NCI-H460 (cell line): ENCODE data around the gene COL6A3. TPM values are rescaled to one million over a fixed set of nuclear protein-coding genes. Genes with fewer than 3 reads are reported as not detected.

Source experiments
- DNase-seq: peaks from one replicate; pipeline ENCODE4 v3.0.0-alpha.2; 2016; ENCODE audit warnings: low read depth; ENCODE audit errors: extremely low read depth
- total RNA-seq: library from RNA; depleted of rRNA; stranded (reverse); fragments of >200 nt; shearing (Covaris generic); gene quantifications from 2 replicates; pipeline ENCODE4 v1.2.3, GENCODE V29; 2014

The COL6A3 gene
- total RNA-seq, 1 experiment from 2014 or later: 0.27 TPM

DNA sequence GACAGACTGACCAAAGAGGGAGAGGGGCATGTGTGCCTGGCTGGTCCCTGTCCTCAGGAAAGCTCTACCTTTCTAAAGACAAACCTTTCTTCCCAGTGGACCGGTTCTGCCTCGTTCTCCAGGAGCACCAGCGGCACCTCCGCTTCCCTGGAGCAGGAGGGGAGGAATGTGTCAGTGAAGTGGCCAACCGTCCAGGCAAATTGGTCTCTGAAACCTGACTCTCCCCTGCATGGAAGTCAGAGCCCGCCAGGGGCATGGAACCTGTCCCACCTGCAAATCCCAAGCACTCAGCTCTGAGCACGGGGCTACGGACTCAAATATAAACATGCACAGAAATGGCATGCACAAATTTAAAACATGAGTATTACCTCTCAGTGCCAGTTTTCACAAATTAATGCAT, 62.9 kb downstream of the COL6A3 start:
- DNase-seq: no peak

DNA sequence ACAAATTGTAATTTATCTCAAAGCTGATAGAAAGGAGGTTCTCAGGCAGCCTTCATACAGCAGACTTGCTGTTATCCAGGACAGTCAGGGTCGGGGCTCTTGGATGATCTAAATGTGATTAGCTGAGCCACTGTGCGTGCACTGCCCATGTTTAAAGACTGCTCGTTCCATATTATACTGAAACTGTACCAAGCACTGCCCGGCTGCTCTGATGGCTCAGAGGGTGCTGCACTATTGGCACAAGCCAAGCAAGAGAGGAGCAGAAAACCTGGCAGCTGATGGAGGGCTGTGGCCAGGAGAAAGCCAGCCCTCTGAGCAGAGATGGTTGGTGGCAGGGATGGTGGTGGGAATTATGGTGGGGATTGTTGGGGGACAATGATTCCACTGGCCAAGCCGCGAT, 63.4 kb downstream of the COL6A3 start:
- no peak for DNase-seq

DNA sequence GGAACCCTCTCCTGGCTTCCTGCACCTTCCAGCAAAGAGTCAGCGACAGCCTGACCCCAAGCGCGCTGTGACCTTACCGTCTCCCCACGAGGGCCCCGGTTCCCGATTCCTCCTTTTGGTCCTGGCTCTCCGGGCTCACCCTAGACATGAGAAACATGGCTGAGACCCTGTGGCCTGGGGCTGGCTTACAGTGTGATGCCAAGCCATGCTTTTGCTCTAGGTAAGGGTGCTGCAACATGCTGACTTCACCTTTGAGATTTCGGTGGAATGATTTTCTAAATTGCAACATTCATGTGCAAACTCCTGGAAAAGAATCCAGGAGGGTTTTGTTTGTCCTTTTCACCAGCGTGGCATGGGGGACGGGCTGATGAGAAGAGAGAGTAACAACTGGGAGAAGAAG, 63.9 kb downstream of the COL6A3 start:
- DNase-seq: no peak

DNA sequence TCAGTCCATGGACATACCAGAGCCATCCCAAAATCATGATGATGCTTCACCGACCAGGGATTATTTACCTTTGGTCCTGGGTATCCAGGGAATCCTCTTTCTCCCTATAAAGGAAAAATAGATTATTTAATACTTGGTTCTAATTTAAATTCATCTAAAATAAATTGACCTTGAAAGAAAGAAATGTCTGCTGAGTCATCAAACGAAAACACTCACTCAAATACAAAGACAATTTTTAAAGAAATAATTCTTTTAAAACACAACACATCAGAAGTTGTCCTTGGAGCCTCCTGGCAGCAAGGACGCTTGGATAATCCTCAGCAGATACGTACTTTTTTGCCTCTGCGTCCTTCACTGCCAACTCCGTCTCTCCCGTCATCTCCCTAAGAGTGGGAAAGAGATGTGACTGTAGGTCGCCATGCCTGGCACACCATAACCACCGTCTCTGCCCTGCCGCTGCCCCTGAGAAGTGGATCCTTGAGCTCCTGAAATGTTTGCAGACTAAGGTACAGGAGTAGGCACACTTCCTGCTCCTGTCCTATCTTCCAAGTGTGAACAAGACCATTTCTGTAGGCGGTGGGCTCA, 65.6 kb downstream of the COL6A3 start:
- no peak for DNase-seq

DNA sequence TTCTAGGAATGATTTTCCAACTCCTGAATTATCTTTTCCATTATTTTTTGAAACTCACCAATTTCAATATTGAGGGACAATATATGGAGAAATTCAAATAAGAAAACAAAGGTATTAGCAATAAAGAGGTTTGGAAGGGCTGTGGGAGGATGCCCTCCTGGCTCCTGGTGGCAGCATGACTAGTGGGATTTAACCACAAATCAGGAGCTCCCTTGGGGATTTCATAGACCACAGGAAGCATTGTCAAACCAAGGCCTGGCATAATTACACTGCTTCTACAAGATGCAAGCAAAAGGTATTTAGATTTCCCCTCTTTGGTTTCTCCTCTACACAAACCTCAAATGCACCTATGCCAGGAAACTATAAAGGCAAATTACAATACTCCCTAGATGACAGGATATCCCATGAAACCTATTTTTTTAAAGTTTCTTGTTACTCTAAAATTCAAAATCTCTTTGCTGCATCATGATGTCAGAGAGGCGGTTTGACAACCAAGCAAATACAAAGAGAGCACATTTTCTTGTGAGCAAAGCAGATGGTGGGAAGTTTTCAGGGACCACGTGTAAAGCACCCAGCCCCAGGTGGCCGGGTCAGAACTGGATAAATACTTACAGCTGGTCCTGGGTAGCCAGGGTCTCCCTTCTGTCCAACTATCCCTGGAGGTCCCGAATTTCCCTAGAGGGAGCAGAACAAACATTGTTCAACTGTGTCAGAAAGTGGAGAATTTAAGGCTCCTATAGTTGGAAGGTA, 67.9 kb downstream of the COL6A3 start:
- no peak for DNase-seq

DNA sequence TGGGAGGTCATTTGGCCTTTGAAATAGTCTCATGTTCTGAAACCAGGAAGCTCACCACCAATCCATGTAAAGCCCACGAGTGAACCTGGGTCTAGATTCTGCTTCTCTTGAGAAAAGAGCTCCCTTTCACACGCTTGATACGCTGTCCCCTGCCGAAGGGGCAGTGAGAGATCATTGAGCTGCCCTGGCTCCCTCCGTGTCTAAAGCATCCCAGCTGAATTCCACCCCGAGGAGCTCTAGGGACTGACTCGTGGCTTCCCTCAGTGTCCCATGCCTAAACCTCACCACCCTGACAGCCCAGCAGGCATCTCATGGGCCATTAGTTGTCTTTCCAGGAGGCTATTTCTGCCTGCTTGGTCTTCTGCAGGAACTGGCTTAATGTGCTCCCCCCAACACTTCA, 68.6 kb downstream of the COL6A3 start:
- DNase-seq: no peak

DNA sequence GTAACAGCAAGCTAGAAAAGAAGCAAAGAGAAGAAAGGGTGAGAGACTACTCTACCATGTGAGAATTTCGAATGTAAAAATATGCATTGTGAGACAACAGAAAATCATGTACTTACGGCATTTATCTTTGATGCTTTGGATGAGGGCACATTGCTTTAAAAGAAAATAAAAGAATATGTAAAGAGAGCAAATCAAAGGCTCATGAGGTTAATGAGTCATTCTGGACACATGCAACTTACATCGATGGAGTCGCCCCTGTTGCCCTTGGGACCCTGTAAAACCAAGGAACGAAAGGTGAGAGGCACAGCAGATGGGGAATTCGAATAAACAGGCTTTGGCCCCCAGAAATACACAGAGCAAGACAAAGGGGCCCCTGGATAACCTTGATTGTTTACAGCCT, 69.0 kb downstream of the COL6A3 start:
- no peak for DNase-seq

DNA sequence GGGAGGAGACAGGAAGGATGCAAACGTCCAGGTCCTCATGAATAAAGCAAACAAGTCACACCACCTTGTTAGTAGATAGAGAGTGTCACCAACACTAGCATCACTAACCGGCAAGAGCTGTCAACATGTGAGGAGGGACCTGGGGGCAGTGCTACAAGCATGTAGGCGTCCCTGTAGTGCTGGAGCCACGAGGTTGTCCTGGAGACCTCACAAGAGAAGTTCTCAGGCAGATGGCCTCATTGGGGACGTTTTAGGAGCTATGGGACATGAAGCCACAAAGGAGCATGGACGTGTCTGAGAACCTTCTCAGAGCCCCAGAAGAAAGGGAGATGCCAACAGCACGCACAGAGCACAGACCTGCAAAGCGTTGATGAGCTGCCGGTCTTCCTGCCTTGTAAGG, 70.0 kb downstream of the COL6A3 start:
- DNase-seq: no peak

DNA sequence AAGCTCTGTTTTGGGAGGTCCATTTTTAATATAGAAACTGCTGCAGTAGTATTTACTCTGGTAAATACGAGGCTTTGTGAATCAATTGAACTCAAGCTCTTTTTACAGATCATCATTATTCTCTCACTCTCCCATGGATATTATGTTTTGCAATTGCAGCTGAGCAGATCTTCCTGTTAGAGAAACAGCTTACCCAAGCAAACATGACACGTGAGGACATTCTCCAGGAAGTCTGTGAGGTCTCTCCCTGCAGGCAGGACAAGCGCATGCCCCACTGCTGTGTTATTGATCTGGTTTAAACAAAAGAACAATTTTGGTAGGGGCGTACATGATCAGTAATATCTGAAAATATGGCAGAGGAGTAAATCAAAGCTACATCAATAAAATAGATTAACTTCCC, 72.1 kb downstream of the COL6A3 start:
- no peak for DNase-seq

DNA sequence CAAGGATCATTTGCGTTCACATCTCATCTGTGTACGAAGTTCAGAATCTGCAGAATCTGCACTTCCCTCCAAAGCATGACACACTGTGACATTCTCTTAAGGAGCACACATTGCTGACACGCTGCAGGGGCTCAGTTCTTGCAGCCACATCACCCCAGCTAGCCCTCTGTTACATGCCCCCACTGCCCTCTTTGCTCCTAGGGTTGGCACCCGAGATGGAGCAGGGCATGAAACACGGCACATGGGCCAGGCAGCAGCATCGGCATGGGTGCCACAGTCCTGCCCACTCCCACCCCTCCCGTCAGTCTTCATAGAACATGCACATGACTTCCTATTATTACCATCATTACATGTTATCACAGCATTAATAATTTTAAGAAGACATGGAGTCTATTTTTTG, 76.4 kb downstream of the COL6A3 start:
- DNase-seq: no peak

DNA sequence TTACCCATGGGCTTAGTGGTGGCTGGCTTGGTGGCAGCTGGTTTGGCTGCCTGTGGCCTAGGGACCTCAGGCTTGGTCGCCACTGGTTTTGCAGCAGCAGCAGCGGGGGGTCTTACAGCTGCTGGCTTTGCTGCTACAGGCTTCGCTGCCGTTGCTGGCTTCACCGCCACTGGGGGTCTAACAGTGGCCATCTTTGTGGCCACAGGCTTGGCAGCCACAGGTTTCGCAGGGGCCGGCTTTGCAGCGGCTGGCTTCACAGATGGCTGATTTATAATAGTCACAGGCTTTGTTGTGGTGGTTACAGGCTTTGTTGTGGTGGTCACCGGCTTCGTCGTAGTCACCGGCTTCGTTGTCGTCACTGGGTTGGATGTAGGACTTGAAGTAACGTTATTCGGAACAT, 77.8 kb downstream of the COL6A3 start:
- DNase-seq: no peak

DNA sequence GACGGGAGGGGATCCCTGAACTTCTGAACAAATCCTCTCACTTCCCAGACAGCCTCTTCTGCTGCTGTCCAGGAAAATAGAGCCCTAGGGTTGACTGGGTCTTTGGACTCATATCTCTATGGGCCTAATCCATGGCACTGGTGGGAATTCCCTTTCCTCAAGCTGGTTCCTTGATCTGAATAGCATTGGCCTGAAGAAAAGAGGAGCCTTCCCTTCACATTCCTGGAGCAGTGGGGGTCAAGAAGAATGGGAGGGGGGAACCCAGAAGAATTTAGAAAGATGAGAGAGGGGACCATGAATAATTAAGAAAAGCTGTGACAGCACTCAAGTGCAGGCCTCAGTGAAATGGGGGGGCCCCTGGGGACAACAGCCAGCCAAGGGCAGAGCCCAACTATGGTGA, 80.2 kb downstream of the COL6A3 start:
- DNase-seq: no peak

DNA sequence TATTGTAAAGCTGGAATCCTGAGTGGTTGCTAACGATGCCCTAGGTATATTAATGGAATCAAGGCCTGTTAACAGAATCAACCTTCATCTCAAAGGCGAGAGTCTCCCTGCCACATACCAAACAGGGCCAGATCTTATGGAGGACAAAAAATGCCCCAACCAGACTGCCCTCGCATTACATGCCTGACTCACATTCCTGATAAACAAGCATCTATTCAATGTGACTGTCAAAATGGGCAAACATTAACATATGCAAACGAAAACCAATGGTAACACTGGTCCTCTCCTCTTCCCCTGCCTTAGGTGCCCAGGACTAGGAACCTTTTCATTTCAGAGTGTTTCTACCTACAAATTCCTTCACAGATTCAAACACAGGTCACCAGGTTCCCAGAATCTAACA, 83.4 kb downstream of the COL6A3 start:
- no peak for DNase-seq

DNA sequence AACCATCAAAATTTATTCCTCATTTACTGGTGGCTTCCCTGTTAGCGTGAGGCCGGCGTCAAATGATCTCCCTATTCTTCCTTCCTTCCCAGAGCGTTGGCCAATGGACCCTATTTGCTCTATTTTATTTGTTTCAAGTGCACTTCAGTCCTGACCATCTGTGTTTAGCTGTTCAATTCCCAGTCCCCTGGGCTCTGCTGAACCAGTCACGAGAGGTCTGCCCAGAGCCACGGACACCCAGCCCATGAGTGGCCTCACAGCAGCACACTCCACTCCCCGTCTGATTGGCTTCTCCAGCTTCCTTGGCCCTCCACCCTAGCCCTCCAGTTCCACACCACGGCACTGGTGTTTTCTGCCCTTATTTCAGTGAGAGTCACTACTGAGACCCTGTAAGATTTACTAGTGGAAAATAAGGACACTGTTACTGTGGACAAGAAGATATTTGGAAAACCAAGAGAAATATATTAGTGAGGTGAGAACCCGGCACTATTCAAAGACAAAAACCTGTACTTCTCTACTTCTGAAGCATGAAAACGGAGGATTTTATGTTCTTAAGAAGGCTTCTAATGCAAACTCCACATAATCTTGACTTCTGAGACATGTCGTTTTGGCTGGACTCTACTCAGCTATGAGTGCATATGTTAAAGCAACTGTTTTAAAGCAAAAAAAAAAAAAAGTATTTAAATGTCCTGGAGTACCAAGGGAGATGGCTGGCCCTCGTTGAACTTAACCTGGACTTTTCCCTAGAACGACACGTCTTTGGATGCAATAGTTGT, 86.6 kb downstream of the COL6A3 start:
- DNase-seq: no peak

DNA sequence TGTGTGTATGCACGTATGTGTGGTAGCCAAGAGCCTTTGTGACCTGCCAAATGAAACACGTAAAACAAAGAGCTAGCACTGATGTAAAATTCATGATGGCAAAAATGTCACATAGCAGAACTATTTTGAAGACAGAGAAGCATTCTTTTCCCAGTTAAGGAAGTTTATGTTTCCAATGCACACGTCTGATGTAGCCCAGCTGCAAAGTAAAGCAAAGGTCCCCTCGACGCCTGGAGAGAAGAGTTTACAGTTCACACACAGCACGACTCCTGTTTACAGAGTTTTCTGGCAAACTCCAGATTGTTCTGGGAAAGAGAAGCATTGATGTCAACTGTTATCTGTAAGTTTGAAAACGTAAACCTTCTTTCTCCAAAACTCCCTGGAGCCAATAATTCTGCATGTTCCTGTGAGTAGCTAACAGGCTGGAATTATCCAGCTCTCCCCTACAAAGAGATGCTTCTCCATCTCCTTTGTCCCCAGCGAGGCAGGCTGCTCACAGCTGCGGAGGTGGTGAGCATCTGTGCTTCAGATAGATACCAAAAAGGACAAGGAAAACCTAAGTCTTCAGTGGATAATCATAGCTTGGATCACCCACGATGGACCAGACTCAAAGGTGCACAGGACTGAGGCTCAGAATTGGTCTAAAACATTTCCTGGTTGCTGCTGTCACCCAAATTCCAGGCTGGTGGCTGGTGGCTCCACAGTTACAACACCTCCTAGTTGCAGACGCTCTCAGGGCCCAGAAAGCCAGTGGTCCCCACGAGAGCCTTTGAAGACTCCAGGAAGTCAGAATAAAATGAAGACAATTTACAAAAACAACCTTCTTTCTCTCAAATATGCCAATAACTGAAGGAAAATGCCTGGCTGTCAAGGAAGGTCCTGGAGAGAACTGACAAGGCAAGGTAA, 87.4 kb downstream of the COL6A3 start:
- no peak for DNase-seq

DNA sequence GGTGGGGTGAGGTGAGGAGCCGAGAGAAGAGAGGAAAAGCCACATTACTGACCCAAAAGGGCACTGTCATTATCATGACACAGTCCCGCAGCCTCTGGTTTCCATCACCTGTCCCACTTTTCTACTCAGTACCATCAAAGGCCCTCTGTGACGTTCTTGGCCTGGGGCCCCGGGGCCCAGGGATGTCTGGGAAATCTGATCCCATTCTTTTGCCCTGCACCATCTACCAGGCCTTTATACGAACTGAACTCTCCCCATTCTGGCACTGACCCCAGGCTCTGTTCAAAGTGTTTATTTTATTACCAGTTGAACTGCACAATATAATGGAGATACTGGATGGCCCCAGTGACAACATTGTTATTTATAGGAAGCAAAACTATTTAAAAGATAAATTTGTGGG, 89.1 kb downstream of the COL6A3 start:
- DNase-seq: no peak

DNA sequence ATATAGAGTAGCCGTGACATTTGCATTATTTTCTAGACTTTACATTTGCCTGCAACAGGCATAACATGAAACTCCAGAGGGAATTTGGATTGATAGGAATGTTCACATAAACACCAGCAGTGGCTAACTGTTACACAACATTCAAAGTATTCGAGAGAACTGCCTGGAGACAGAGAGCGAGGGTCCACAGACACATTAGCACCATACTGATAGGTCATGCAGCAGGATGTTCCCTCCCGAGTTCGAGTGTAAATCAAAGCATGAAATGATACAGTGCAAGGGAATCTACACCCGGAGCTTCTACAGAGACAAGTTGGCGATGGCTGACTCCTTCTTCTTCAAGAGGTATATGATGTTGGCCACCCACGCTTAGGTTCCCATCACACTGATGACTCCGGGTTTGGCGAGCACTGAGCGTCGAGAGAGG, 89.5 kb downstream of the COL6A3 start:
- DNase-seq: peak; percentile 14

DNA sequence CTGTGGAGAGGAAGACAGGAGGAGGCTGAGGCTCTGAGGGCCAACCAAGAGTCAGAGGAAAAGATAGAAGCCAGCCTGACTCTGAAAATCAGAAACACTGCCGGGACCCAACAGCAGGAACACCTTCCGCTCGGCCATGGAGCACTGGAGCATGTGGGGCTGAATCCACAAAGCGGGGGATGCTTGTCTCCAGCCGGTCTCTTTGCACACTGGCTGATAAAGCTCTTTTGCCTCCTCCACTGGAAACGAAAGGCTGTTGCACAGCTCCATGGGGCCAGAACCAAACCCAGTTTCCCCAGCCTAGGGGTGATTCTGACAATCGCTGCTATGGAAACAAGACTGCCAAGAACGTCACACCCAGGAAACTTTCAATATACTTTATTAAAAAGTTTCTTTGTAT, 90.3 kb downstream of the COL6A3 start:
- no peak for DNase-seq

DNA sequence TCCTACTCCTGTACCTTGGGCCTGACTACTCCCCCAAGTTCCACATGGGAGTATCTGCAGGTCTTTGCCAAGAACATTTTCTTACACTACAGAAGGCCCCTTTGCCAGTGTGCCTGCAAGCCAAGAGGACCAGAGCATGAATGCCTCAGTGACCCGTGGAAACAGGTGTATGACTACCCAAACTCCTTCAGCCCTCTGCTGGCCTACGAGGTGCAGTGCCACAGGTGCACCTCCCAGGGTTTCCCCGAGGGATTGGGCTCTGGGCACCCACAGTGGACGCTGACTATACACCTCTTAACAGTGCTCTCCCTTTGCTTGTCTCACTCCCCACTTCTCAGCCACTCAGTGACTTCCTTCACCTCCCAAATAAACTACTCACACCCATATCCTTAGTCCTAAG, 91.4 kb downstream of the COL6A3 start:
- no peak for DNase-seq

DNA sequence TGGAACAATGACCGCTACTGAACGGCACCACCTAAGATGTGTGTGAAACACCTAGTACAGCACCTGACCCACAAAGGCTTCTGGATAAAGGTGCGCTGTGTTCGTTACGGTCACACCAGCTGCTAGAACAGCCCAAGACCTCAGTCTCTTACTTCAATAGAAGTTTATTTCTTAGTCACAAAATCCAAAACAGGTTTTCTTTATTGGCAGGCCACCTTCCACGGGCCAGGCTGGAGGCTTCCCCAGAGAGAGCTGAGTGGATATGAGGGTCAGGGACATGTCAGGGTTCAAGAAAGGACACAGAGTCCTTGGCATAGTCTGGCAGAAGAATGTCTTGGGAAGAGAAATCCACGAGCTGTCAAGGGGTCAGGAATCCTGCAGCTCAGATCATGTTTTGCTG, 92.2 kb downstream of the COL6A3 start:
- no peak for DNase-seq
